HepG2 (cell line): ENCODE results near the gene RNF6. TPM values are rescaled to one million over a fixed set of nuclear protein-coding genes. Genes with fewer than 3 reads are reported as not detected.

Source experiments
- CAMTA2 ChIP-seq: sonication (generic); formaldehyde crosslinking; IDR thresholded peaks from 2 replicates; pipeline ENCODE4 v1.4.0; 2020; ENCODE audit warnings: mild to moderate bottlenecking, missing genetic modification reagents, borderline replicate concordance
- CCAR2 ChIP-seq: fragments of 200-400 bp; formaldehyde crosslinking; optimal IDR thresholded peaks from 2 replicates; pipeline ENCODE3; 2018; ENCODE audit warnings: low read depth, mild to moderate bottlenecking, low read length, moderate library complexity
- CTCF ChIP-seq: sonication (generic); formaldehyde crosslinking; IDR thresholded peaks from 2 replicates; pipeline ENCODE4 v1.5.0; 2020; ENCODE audit warnings: mild to moderate bottlenecking, missing genetic modification reagents, moderate library complexity
- FOSL2 ChIP-seq: sonication (generic); formaldehyde crosslinking; IDR thresholded peaks from 2 replicates; pipeline ENCODE4 v1.4.0; 2020; ENCODE audit warnings: missing genetic modification reagents
- NFKB2 ChIP-seq: sonication (generic); formaldehyde crosslinking; IDR thresholded peaks from 2 replicates; pipeline ENCODE4 v1.4.0; 2020; ENCODE audit warnings: missing genetic modification reagents, borderline replicate concordance
- PCBP2 ChIP-seq: fragments of 200-400 bp; formaldehyde crosslinking; optimal IDR thresholded peaks from 2 replicates; pipeline ENCODE3; 2018; ENCODE audit warnings: low read length, low read depth; ENCODE audit not compliant: poor library complexity, severe bottlenecking
- RELA ChIP-seq: sonication (generic); formaldehyde crosslinking; IDR thresholded peaks from 2 replicates; pipeline ENCODE4 v1.4.0; 2020; ENCODE audit warnings: missing genetic modification reagents
- SP140L ChIP-seq: sonication (generic); formaldehyde crosslinking; IDR thresholded peaks from 2 replicates; pipeline ENCODE4 v1.4.0; 2020; ENCODE audit warnings: missing genetic modification reagents, borderline replicate concordance
- THYN1 ChIP-seq: sonication (generic); formaldehyde crosslinking; IDR thresholded peaks from 2 replicates; pipeline ENCODE4 v1.8.1; 2023; ENCODE audit warnings: low read depth, mild to moderate bottlenecking, moderate library complexity, missing genetic modification reagents, borderline replicate concordance
- ZBTB25 ChIP-seq: IDR thresholded peaks from 2 replicates; pipeline ENCODE4 v1.6.1; 2018; ENCODE audit warnings: missing genetic modification reagents
- ZFP90 ChIP-seq: sonication (generic); formaldehyde crosslinking; IDR thresholded peaks from 2 replicates; pipeline ENCODE4 v1.8.0; 2022; ENCODE audit warnings: missing genetic modification reagents, mild to moderate bottlenecking, inconsistent platforms, borderline replicate concordance
- ZFYVE20 ChIP-seq: sonication (generic); formaldehyde crosslinking; IDR thresholded peaks from 2 replicates; pipeline ENCODE4 v1.8.0; 2023; ENCODE audit warnings: low read depth, mild to moderate bottlenecking, moderate library complexity, missing genetic modification reagents, borderline replicate concordance
- ZKSCAN1 ChIP-seq: fragments of 150-350 bp; IDR thresholded peaks from 2 replicates; pipeline ENCODE4 v1.6.1; 2014; ENCODE audit warnings: low read length
- ZNF224 ChIP-seq: sonication (generic); formaldehyde crosslinking; IDR thresholded peaks from 2 replicates; pipeline ENCODE4 v1.5.0; 2020; ENCODE audit warnings: mild to moderate bottlenecking, missing genetic modification reagents
- ZNF225 ChIP-seq: sonication (generic); formaldehyde crosslinking; IDR thresholded peaks from 2 replicates; pipeline ENCODE4 v1.4.0; 2020; ENCODE audit warnings: mild to moderate bottlenecking, missing genetic modification reagents
- ZNF3 ChIP-seq: IDR thresholded peaks from 2 replicates; pipeline ENCODE4 v1.7.0; 2017; ENCODE audit warnings: inconsistent platforms
- ZNF609 ChIP-seq: sonication (generic); formaldehyde crosslinking; IDR thresholded peaks from 2 replicates; pipeline ENCODE4 v1.4.0; 2020; ENCODE audit warnings: mild to moderate bottlenecking, missing genetic modification reagents, borderline replicate concordance
- ZNF672 ChIP-seq: sonication (generic); formaldehyde crosslinking; IDR thresholded peaks from 2 replicates; pipeline ENCODE4 v1.8.1; 2022; ENCODE audit warnings: missing genetic modification reagents
- ZNF777 ChIP-seq: sonication (generic); formaldehyde crosslinking; IDR thresholded peaks from 2 replicates; pipeline ENCODE4 v1.4.0; 2020; ENCODE audit warnings: missing genetic modification reagents
- ZNF784 ChIP-seq: sonication (generic); formaldehyde crosslinking; IDR thresholded peaks from 2 replicates; pipeline ENCODE4 v1.5.1; 2020; ENCODE audit warnings: missing genetic modification reagents, mild to moderate bottlenecking, borderline replicate concordance
- ZSCAN12 ChIP-seq: sonication (generic); formaldehyde crosslinking; IDR thresholded peaks from 2 replicates; pipeline ENCODE4 v1.9.0; 2021; ENCODE audit warnings: mild to moderate bottlenecking, missing genetic modification reagents
- polyA plus RNA-seq, 8 experiments: library from polyadenylated mRNA; depleted of rRNA in 3 of 8; stranded (reverse) in 7 of 8; unstranded in 1 of 8; fragments of >200 nt; fragmentation: Illumina TruSeq in 4 of 8; extraction: Trizol in 4 of 8; gene quantifications; 2 replicates each; pipeline versions ENCODE4 v1.2.1 to v1.2.3, GENCODE V29; 2011 to 2016; ENCODE audit warnings: low read depth in 4 of 8, missing spikeins in 1 of 8, mixed read lengths in 1 of 8; ENCODE audit not compliant: insufficient read depth in 1 of 8
- total RNA-seq, 5 experiments: library from RNA; depleted of rRNA; stranded (reverse); fragments of >200 nt; fragmentation: Illumina TruSeq; extraction: Trizol; gene quantifications; 2 replicates each; pipeline ENCODE4 v1.2.3, GENCODE V29; 2016; ENCODE audit warnings: low read depth in 1 of 5

RNF6 gene
- total and polyA plus RNA-seq, 2 of the 13 experiments (the other 11 are each of a cell fraction or from before 2014, with no cell fraction given) = 14.6 to 36.8 TPM

GRCh38 chr13:26221721-26222519 is at the start of gene RNF6 (continued):
- 0 out of 2 replicates have a peak, but pooled peaks have one; percentile 47 for TF ChIP-seq ZNF609
- 0 out of 2 replicates have a peak, but pooled peaks have one; percentile 77 for TF ChIP-seq THYN1 (CRISPR knock-in tag)
- TF ChIP-seq ZSCAN12 (CRISPR knock-in tag) = peak; percentile 60; the same call in 1 of the 2 replicates
- TF ChIP-seq ZNF3 (CRISPR knock-in tag) = no peak
- TF ChIP-seq FOSL2 (CRISPR knock-in tag) = peak; percentile 39; the same call in 1 of the 2 replicates
- peak; percentile 69; the same call in 1 of the 2 replicates for TF ChIP-seq ZFP90
- TF ChIP-seq ZNF784 (CRISPR knock-in tag) = peak; percentile 90
- TF ChIP-seq ZNF224 (CRISPR knock-in tag) = no peak
- no peak for TF ChIP-seq ZKSCAN1
- peak; percentile 37; the same call in 1 of the 2 replicates for TF ChIP-seq ZNF225
- peak; percentile 95 for TF ChIP-seq CAMTA2 (CRISPR knock-in tag)
- no peak for TF ChIP-seq ZFYVE20 (CRISPR knock-in tag)
- TF ChIP-seq RELA = 0 out of 2 replicates have a peak, but pooled peaks have one; percentile 42
- TF ChIP-seq ZNF672 = peak; percentile 64; the same call in 1 of the 2 replicates
- TF ChIP-seq CTCF (CRISPR knock-in tag) = peak; percentile 35
- TF ChIP-seq NFKB2 (CRISPR knock-in tag) = peak; percentile 75; the same call in 1 of the 2 replicates
- TF ChIP-seq ZBTB25 (CRISPR knock-in tag) = peak; percentile 90
- peak; percentile 80 for TF ChIP-seq ZNF777
- no peak for TF ChIP-seq PCBP2
- no peak for TF ChIP-seq CCAR2
- no peak for TF ChIP-seq SP140L (CRISPR knock-in tag)
